ENCODE results near the gene TPPP2. TPM values are rescaled to one million over a fixed set of nuclear protein-coding genes. Genes with fewer than 3 reads are reported as not detected.

Gene TPPP2
- total RNA-seq, 1 experiment from 2014 or later = not detected

DNA sequence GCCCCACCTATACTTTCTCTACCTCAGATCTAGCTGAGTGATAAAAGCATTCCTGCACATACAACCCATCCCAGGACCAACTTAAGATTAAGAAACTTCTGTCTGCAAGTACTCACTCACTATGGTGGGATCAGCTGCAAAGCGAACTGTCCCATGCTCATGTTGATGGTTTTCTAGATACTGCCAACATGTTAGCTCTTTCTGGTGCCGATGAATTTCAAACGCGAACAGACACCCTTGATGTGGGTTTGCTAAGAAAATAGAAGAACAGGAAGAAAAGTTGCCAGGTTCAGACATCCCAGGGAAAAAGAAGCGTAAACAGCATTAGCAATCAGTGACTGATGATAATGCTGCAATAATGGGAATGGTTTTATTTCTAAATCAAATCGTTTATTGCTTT is 32.5 kb upstream of the TPPP2 start:
- no peak for DNase-seq (ENCODE audit: low spot score)
- no peaks in the 10 kb centered on the region for H3K9me3 ChIP-seq (ENCODE audit: low read depth, low read length, poor library complexity, severe bottlenecking)
- no peaks in the 10 kb centered on the region for H3K27me3 ChIP-seq (replicated peaks; ENCODE audit: insufficient read depth, low read depth, low read length, poor library complexity)
- CTCF ChIA-PET = interaction anchor here (0.6 to 1.5 kb wide), 2 partner anchors 17 to 26 kb away, joined by 4 to 11 read pairs; no protein-coding TSS in a partner anchor
- intact Hi-C loops (cut with micrococcal nuclease; ENCODE audit: unreplicated experiment) = no loop called here
- peaks cover 8% of the 10 kb centered on the region for H3K4me1 ChIP-seq (ENCODE audit: insufficient read depth, low read length, poor library complexity, severe bottlenecking)
- BruUV-seq (replicated peaks) = no TSS peak
- POLR2A ChIA-PET (ENCODE audit: low non-redundant PET) = interaction anchor here (0.7 kb wide), 1 partner anchor 264 kb away, joined by 23 read pairs; no protein-coding TSS in a partner anchor
- TF ChIP-seq, protein P1, sequence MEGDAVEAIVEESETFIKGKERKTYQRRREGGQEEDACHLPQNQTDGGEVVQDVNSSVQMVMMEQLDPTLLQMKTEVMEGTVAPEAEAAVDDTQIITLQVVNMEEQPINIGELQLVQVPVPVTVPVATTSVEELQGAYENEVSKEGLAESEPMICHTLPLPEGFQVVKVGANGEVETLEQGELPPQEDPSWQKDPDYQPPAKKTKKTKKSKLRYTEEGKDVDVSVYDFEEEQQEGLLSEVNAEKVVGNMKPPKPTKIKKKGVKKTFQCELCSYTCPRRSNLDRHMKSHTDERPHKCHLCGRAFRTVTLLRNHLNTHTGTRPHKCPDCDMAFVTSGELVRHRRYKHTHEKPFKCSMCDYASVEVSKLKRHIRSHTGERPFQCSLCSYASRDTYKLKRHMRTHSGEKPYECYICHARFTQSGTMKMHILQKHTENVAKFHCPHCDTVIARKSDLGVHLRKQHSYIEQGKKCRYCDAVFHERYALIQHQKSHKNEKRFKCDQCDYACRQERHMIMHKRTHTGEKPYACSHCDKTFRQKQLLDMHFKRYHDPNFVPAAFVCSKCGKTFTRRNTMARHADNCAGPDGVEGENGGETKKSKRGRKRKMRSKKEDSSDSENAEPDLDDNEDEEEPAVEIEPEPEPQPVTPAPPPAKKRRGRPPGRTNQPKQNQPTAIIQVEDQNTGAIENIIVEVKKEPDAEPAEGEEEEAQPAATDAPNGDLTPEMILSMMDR (conservative IDR thresholded peaks at IDR 0.05; ENCODE audit: low read depth, low read length) = no peak
- TF ChIP-seq EZH2 (IDR thresholded peaks at IDR 0.05; ENCODE audit: borderline replicate concordance, low read depth, low read length, poor library complexity, severe bottlenecking) = no peak
- H3K27ac ChIP-seq (ENCODE audit: low read depth, low read length, poor library complexity, severe bottlenecking) = no peak overlapping the region
- no peak overlapping the region for H3K4me3 ChIP-seq (ENCODE audit: low read depth, low read length, poor library complexity, severe bottlenecking)
- peaks cover 47% of the 10 kb centered on the region for H3K36me3 ChIP-seq (ENCODE audit: insufficient read depth, low read length, poor library complexity, severe bottlenecking)

DNA sequence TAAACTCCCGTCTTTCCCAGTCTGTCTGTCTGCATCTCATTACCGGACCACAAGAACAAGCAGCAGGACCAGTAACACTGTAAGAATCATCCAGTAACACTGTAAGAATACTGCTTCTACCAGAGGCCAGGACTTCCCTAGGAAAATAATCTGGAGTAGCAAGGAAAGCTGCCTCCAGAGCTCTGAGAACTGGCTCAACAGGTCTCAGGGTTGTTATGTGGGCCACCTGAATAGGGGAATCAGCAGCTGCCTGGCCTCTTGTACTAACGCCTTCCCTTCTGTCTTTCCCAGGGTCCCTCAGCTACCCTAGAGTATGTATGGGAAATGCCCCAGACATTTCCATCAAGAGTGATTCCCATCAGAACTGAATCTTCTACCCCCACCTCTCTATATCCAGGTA is 31.9 kb upstream of the TPPP2 start:
- no peaks in the 10 kb centered on the region for H3K27me3 ChIP-seq (replicated peaks; ENCODE audit: insufficient read depth, low read depth, low read length, poor library complexity)
- no peak for DNase-seq (ENCODE audit: low spot score)
- ChIA-PET CTCF (interaction anchor here (0.9 to 1.5 kb wide), 2 partner anchors 16 to 17 kb away, joined by 3 to 4 read pairs; no protein-coding TSS in a partner anchor), POLR2A (ENCODE audit: low non-redundant PET) (no interaction called here)
- H3K4me3 ChIP-seq (ENCODE audit: low read depth, low read length, poor library complexity, severe bottlenecking) = no peak overlapping the region
- no peak overlapping the region for H3K27ac ChIP-seq (ENCODE audit: low read depth, low read length, poor library complexity, severe bottlenecking)
- intact Hi-C loops (cut with micrococcal nuclease; ENCODE audit: unreplicated experiment) = no loop called here
- no peak for TF ChIP-seq EZH2 (IDR thresholded peaks at IDR 0.05; ENCODE audit: borderline replicate concordance, low read depth, low read length, poor library complexity, severe bottlenecking)
- TF ChIP-seq, protein P1 (conservative IDR thresholded peaks at IDR 0.05; ENCODE audit: low read depth, low read length) = no peak
- H3K4me1 ChIP-seq (ENCODE audit: insufficient read depth, low read length, poor library complexity, severe bottlenecking) = peaks cover 8% of the 10 kb centered on the region
- BruUV-seq (replicated peaks) = no TSS peak
- H3K9me3 ChIP-seq (ENCODE audit: low read depth, low read length, poor library complexity, severe bottlenecking) = no peaks in the 10 kb centered on the region
- H3K36me3 ChIP-seq (ENCODE audit: insufficient read depth, low read length, poor library complexity, severe bottlenecking) = peaks cover 41% of the 10 kb centered on the region

DNA sequence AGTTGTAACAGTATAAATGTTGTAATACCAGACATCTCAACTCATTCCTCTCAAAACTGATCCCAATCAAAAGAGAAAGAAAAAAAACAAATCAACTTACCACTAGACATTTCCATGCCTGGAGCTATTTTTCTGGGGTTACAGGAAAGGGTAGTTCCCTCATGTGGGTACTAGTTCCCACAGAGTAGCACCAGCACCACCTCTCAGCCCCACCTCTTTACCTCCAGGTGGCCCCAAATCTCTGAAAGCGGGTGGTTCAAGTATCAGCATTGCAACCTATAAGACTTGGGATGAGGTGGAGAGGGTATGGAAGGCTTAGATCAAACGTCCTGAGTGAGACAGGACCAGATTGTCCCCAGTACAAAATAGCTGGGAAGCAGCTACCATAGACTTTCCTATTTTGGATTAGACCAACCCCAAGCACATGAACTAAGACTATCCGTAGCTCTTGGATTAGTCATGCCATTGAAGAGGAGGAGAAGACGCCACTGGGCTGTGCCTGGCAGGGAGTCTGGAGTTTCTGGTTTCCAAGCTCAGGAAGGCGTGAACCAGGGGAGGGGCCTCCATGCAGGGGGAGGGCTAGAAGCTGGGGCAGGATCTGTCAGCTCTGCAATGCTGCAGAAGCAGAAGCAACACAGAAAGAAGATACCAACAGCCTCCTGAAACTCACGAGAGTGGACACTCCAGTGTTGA is 31.2 kb upstream of the TPPP2 start, which contains the start of gene SLC39A2:
TSS of gene SLC39A2 (plus strand) at position 620 of the 693 bp plus-strand sequence. CDS start 154 bp downstream, outside the sequence.
- no peak within 1 kb of the TSS for H3K27ac ChIP-seq (ENCODE audit: low read depth, low read length, poor library complexity, severe bottlenecking)
- peak; percentile 84 for DNase-seq (ENCODE audit: low spot score)
- BruUV-seq (replicated peaks) = no TSS peak
- no peaks in the 10 kb centered on the region for H3K9me3 ChIP-seq (ENCODE audit: low read depth, low read length, poor library complexity, severe bottlenecking)
- TF ChIP-seq, protein P1 (conservative IDR thresholded peaks at IDR 0.05; ENCODE audit: low read depth, low read length) = no peak
- no peak for TF ChIP-seq EZH2 (IDR thresholded peaks at IDR 0.05; ENCODE audit: borderline replicate concordance, low read depth, low read length, poor library complexity, severe bottlenecking)
- CTCF ChIA-PET = interaction anchor here (0.6 to 0.9 kb wide), 2 partner anchors 16 to 26 kb away, joined by 3 read pairs; no protein-coding TSS in a partner anchor
- intact Hi-C loops (cut with micrococcal nuclease; ENCODE audit: unreplicated experiment) = no loop called here
- peaks cover 35% of the 10 kb centered on the region for H3K36me3 ChIP-seq (ENCODE audit: insufficient read depth, low read length, poor library complexity, severe bottlenecking)
- POLR2A ChIA-PET (ENCODE audit: low non-redundant PET) = no interaction called here
- peaks cover 8% of the 10 kb centered on the region for H3K4me1 ChIP-seq (ENCODE audit: insufficient read depth, low read length, poor library complexity, severe bottlenecking)
- H3K4me3 ChIP-seq (ENCODE audit: low read depth, low read length, poor library complexity, severe bottlenecking) = no peak within 1 kb of the TSS
- no peaks in the 10 kb centered on the region for H3K27me3 ChIP-seq (replicated peaks; ENCODE audit: insufficient read depth, low read depth, low read length, poor library complexity)
